ENCODE data around the gene ZNF219. TPM values are rescaled to one million over a fixed set of nuclear protein-coding genes. Genes with fewer than 3 reads are reported as not detected.

ZNF219 gene
- total and polyA plus RNA-seq, 12 donors, result 14.3 to 169 (median 104) TPM

GRCh38 chr14:21053184-21054122 is 45.0 kb downstream of the ZNF219 start:
- Histone ChIP-seq H3K4me3 (no peak overlapping the region), H3K27ac (no peak overlapping the region), H3K4me1 (replicated peaks in 1 of 2) (peaks cover 11 to 21% of the 10 kb centered on the region in 2 donors), H3K27me3 (no peaks in the 10 kb centered on the region), H3K9me3 (replicated peaks in 1 of 3) (no peaks in the 10 kb centered on the region), H3K36me3 (replicated peaks in 1 of 2) (no peaks in the 10 kb centered on the region)
- intact Hi-C loops (cut with DNase I), result no loop called here
- DNase-seq, result no peak
- TF ChIP-seq POLR2A (IDR thresholded peaks at IDR 0.05), result no peak
- no peak for TF ChIP-seq CTCF (IDR thresholded peaks at IDR 0.05)
- 89 to 91% (median 89%) methylated on average over 20 of the region's 20 CpGs for WGBS, 4 donors

GRCh38 chr14:21050597-21050996 is 47.9 kb downstream of the ZNF219 start:
- intact Hi-C loops (cut with DNase I), result no loop called here
- H3K27ac ChIP-seq, result no peak overlapping the region
- no peak for DNase-seq
- WGBS, 4 donors, result 72 to 79% (median 75%) methylated on average over 3 of the region's 3 CpGs
- H3K36me3 ChIP-seq (replicated peaks in 1 of 2), result no peaks in the 10 kb centered on the region
- no peak overlapping the region for H3K4me3 ChIP-seq
- H3K9me3 ChIP-seq (replicated peaks in 1 of 3), result no peaks in the 10 kb centered on the region
- TF ChIP-seq CTCF (IDR thresholded peaks at IDR 0.05) (no peak), POLR2A (IDR thresholded peaks at IDR 0.05) (no peak)
- H3K4me1 ChIP-seq (replicated peaks in 1 of 2), result peaks cover 21 to 37% of the 10 kb centered on the region in 2 donors
- no peaks in the 10 kb centered on the region for H3K27me3 ChIP-seq

GRCh38 chr14:21049271-21049673 is 49.2 kb downstream of the ZNF219 start:
- Histone ChIP-seq H3K9me3 (replicated peaks in 1 of 3) (no peaks in the 10 kb centered on the region), H3K4me1 (replicated peaks in 1 of 2) (peaks cover 22 to 39% of the 10 kb centered on the region in 2 donors), H3K36me3 (replicated peaks in 1 of 2) (no peaks in the 10 kb centered on the region), H3K27ac (peak overlapping the region in 4 of 5 donors; percentile 14 to 81 (median 64)), H3K27me3 (no peaks in the 10 kb centered on the region), H3K4me3 (no peak overlapping the region)
- intact Hi-C loops (cut with DNase I), result no loop called here
- 53 to 60% (median 56%) methylated on average over 3 of the region's 3 CpGs for WGBS, 4 donors
- TF ChIP-seq POLR2A (IDR thresholded peaks at IDR 0.05) (no peak), CTCF (IDR thresholded peaks at IDR 0.05) (no peak)
- no peak for DNase-seq

GRCh38 chr14:21048638-21049037 is 49.8 kb downstream of the ZNF219 start:
- no peak for TF ChIP-seq CTCF (IDR thresholded peaks at IDR 0.05)
- no peak for TF ChIP-seq POLR2A (IDR thresholded peaks at IDR 0.05)
- Histone ChIP-seq H3K9me3 (replicated peaks in 1 of 3) (no peaks in the 10 kb centered on the region), H3K27me3 (no peaks in the 10 kb centered on the region), H3K27ac (peak overlapping the region in 4 of 5 donors; percentile 1 to 81 (median 64)), H3K4me1 (replicated peaks in 1 of 2) (peaks cover 28 to 41% of the 10 kb centered on the region in 2 donors), H3K36me3 (replicated peaks in 1 of 2) (no peaks in the 10 kb centered on the region), H3K4me3 (no peak overlapping the region)
- DNase-seq, result peak in 5 of 7 donors; percentile 47 to 81 (median 71)
- 22 to 43% (median 27%) methylated on average over 2 of the region's 2 CpGs for WGBS, 4 donors
- intact Hi-C loops (cut with DNase I), result no loop called here
